AG09319 (cell line): ENCODE data around the gene CTNNBL1.

Experiments
- DNase-seq: peaks from one replicate; pipeline ENCODE4 v3.0.0-alpha.2; 2010; ENCODE audit warnings: low read depth; ENCODE audit errors: extremely low read depth
- TF ChIP-seq, protein P1 (sequence below): IDR thresholded peaks from 2 replicates; pipeline ENCODE4 v1.5.1; 2011; ENCODE audit warnings: low read depth, mild to moderate bottlenecking, inconsistent platforms, low read length, moderate library complexity

The CTNNBL1 gene

DNA sequence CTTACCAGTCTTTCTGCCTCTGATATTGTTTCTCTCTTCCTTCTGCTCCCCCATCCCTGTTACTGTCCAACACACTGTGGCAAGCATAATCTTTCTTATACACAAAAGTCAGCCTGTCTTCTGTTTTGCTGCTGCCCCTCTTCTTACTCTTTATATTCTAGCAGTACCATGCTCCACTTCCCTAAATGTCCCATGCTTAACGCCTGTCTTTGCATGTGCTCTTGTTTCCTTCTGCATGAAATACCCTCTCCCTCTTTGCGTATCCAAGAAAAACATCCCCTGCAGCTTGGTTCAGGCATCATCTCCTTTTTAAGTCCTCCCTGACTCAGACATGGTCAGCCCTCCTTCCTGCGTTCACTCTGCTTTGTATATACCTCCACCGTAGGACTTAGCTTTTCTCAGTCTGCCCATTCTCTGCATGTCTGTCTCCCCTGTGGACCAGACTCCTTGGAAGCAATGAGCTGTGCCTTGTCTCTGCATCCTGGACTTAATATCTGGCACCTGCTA is 103.9 kb downstream of the CTNNBL1 start:
- no peak for DNase-seq
- TF ChIP-seq, protein P1, sequence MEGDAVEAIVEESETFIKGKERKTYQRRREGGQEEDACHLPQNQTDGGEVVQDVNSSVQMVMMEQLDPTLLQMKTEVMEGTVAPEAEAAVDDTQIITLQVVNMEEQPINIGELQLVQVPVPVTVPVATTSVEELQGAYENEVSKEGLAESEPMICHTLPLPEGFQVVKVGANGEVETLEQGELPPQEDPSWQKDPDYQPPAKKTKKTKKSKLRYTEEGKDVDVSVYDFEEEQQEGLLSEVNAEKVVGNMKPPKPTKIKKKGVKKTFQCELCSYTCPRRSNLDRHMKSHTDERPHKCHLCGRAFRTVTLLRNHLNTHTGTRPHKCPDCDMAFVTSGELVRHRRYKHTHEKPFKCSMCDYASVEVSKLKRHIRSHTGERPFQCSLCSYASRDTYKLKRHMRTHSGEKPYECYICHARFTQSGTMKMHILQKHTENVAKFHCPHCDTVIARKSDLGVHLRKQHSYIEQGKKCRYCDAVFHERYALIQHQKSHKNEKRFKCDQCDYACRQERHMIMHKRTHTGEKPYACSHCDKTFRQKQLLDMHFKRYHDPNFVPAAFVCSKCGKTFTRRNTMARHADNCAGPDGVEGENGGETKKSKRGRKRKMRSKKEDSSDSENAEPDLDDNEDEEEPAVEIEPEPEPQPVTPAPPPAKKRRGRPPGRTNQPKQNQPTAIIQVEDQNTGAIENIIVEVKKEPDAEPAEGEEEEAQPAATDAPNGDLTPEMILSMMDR: no peak

DNA sequence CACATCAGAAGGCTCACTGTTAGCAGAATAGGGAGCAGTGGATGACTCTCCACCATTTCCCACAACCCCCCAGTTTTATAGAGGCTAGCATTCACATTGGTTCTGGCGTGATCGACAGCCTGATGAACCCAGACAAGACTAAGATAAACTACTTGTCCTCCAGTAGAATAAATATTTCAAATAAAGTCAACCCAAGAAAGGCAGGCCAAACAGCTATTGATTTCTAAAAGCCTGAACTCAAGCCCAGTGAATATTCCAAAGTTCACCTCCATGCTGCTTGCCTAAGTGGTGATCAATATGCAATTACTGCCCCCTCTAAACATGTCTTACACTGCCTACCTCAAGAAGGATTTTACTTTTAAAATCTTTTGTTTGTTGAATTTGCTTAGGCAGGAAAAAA is 104.5 kb downstream of the CTNNBL1 start:
- DNase-seq: no peak
- TF ChIP-seq, protein P1: no peak

DNA sequence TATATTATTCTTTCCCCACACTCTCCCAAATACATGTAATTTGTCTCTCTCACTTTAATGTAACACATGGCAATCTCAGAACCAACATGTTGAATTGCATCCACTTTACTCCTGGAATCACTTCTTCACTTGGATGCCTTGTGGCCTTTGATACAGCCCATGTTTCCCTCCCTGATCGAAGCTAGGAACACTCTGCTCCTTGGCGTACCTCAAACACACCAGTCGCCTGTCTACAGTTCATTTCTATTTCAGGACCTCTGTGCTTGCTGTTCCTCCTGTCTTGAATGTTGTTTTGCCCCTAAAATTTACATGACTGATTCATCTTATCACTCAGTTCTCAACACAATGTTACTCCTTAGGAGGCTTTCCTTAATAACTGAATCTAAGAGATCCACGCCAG is 106.8 kb downstream of the CTNNBL1 start:
- no peak for DNase-seq
- TF ChIP-seq, protein P1: no peak

GRCh38 chr20:37801921-37802320 is 108.1 kb downstream of the CTNNBL1 start:
- TF ChIP-seq, protein P1: no peak
- no peak for DNase-seq

DNA sequence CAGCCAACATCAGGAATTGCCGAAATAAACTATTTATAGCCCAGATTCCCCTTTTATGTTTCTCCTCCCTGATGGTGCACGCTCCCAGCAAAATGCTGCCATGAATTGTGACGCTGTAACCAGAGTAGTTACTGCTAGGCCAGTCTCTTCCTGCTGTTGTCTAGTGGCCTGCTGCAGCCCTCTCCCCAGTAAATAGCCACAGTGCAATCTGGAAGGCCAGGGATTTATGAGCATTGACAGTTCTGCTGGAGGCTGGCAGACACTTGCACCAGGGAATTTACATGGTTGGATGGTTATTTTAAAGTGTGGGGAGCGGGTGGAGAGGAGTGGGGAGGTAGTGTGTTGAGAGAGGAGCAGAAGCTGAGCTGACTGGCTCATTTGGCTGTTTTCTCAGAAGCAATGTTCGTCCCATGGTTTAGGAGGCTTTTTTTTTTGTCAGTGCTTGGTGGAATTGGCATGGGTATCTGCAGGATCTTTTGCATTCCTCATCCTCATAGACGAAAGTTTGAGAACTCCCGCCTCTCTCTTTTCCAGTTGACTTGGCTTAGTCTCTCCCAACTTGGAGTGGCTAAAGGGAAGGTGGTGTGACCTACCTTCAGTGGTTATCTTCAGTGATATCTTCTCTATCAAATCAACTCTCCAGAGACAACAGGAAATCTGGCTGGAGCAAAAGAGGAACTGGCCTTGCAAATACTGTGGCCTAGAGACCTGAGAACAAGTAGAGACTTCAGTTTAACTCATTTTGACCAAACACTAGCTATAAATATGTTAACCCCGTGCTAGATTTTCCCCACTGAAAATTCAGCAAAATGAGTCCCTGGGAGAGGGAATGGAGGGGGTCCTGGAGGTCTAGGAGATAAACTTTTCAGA is 109.8 kb downstream of the CTNNBL1 start:
- no peak for DNase-seq
- TF ChIP-seq, protein P1: no peak

DNA sequence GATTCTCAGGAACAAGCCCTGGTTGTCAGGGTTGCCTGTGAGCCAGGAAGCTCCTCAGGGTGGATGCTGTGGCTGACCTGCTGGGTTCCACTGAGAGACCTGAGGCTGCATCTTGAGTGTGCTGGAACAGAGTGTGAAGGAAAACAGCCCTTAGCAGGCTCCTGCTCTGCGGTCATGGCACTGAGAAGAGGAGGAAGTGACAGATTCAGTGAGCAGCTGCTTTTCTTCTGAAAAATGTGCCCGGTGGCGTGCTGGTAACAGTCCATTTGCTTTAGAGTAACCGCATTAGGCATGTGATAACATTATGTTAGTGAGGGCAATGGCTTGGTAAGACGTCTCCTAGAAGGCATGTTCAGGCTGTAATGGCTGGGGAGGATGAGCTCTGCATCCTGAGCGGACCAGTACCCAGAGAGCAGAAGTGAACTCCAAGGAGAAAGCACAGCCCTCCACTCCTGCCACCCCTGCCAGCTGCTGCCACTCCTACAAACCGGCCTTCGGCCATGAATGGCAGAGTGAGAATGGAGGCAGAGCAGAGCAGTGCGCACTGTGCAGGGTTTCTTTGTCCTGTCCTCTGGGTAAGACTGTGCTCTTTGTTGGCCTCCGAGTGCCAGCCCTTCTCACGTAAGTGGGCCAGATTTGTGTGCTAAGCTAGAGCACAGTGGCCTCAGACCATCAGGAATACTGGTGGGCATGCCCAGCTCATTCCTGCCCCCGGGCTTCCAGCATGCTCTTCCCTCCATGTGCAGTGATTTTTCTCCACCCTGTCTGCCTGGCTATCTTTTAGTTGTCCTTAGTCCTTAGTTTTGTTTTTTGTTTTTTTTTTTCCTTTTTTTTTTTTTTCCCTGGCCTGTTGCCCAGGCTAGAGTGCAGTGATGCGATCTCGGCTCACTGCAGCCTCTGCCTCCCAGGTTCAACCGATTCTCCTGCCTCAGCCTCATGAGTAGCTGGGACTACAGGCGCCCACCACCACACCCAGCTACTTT is 111.0 kb downstream of the CTNNBL1 start:
- no peak for DNase-seq
- TF ChIP-seq, protein P1: no peak
